AG04450 (cell line): ENCODE measurements around the gene CTH. TPM values are rescaled to one million over a fixed set of nuclear protein-coding genes. Genes with fewer than 3 reads are reported as not detected.
"Not testable (repeated sequence)": the region's sequence is repeated elsewhere in the genome, so short reads cannot be mapped to it uniquely, and the experiment has no call there.

ENCODE experiments used
- CTCF ChIA-PET: fragments of 300-600, 350-600 bp; formaldehyde crosslinking; extraction: SDS; loops from one replicate; lab custom pipeline; 2022; ENCODE audit warnings: antibody characterized with exemption, inconsistent platforms; lab: Charles Lee
- POLR2A ChIA-PET: fragments of 350-600 bp; formaldehyde crosslinking; extraction: SDS; loops from one replicate; lab custom pipeline; 2021; ENCODE audit warnings: antibody characterized with exemption, inconsistent platforms; lab: Yijun Ruan, JAX
- DNase-seq: peaks from one replicate; pipeline ENCODE4 v3.0.0-alpha.2; 2011; ENCODE audit warnings: low read depth, low spot score
- H3K27ac ChIP-seq: one replicate; pipeline ENCODE4 v1.5.1; 2012; ENCODE audit warnings: low read depth, low read length, control low read depth
- H3K27me3 ChIP-seq: one replicate; pipeline ENCODE4 v1.6.0; 2012; ENCODE audit warnings: low read length; ENCODE audit not compliant: control insufficient read depth, insufficient read depth
- H3K4me3 ChIP-seq: 2 replicates; pipeline ENCODE4 v1.5.1; 2011; ENCODE audit warnings: mild to moderate bottlenecking, low read depth, low read length, control low read depth
- H3K9me3 ChIP-seq: 2 replicates; pipeline ENCODE4 v1.5.1; 2012; ENCODE audit warnings: low read length; ENCODE audit not compliant: control insufficient read depth, insufficient read depth
- CTCF ChIP-seq: IDR thresholded peaks from 2 replicates; pipeline ENCODE4 v1.5.1; 2011; ENCODE audit warnings: low read depth, low read length, control low read depth, inconsistent platforms
- polyA plus RNA-seq: library from polyadenylated mRNA; depleted of rRNA; stranded (reverse); fragments of >200 nt; gene quantifications from 2 replicates; pipeline ENCODE4 v1.2.3, GENCODE V29; 2011

Gene CTH
- polyA plus RNA-seq, 1 experiment, result 9.6 TPM

DNA sequence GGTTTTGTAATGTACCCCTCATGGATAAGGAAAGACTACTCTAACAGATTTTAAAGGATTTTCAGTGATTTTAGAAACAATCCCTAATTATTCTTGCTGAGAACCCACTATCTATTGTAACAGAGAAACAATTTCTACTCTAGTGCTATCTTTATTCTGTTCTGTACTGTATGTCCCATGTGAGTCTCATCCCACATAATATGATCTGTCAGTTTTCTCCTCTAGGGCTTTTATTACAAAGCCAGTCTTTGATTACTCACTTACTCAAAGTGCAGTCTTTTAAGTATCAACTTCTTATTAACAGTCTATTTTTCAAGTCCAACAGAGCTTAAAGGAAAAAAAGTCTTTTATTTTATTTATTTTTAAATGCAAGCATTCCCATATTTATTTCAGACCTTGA lies 54.8 kb downstream of the CTH start:
- DNase-seq, result no peak
- ChIA-PET CTCF (no interaction called here), POLR2A (interaction anchor here (0.6 kb wide), 1 partner anchor 112 kb away, joined by 4 read pairs; the partner anchor contains the start of gene ANKRD13C)
- Histone ChIP-seq H3K27ac (no peak overlapping the region), H3K27me3 (no peaks in the 10 kb centered on the region), H3K4me3 (no peak overlapping the region), H3K9me3 (0 out of 2 replicates have a peak, but pooled peaks cover 3% of the 10 kb centered on the region)
- TF ChIP-seq CTCF, result no peak

DNA sequence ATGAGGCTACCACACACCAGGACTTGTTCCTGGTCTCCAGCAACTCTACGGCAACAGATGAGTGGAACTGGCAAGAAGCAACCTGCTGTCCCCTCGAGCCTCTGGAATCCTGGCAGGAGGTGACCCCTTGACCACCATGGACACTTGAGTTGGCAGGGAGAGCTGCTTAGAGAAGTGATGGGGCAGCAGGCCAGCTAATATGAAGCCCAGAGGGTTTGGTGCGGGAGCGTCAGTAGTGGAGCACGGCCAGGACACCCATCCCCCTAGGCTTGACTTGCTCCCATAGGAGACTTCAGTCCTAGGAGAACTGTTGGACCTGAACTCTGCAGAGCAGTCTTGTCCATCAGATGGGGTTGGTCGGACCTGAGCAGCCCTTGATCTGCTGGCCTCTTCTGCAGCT lies 56.5 kb downstream of the CTH start:
- Histone ChIP-seq H3K9me3 (0 out of 2 replicates have a peak, but pooled peaks cover 3% of the 10 kb centered on the region), H3K27me3 (no peaks in the 10 kb centered on the region), H3K4me3 (no peak overlapping the region), H3K27ac (no peak overlapping the region)
- TF ChIP-seq CTCF, result no peak
- POLR2A ChIA-PET, result no interaction called here
- no peak for DNase-seq
- CTCF ChIA-PET, result no interaction called here

- DNase-seq, result no peak
- TF ChIP-seq CTCF, result no peak
- POLR2A ChIA-PET, result no interaction called here
- CTCF ChIA-PET, result no interaction called here
- 0 out of 2 replicates have a peak, but pooled peaks cover 3% of the 10 kb centered on the region for H3K9me3 ChIP-seq
- no peak overlapping the region for H3K27ac ChIP-seq
- H3K27me3 ChIP-seq, result no peaks in the 10 kb centered on the region
- no peak overlapping the region for H3K4me3 ChIP-seq
These were observed 57.1 kb downstream of the CTH start for GRCh38 chr1:70468180-70468579.

DNA sequence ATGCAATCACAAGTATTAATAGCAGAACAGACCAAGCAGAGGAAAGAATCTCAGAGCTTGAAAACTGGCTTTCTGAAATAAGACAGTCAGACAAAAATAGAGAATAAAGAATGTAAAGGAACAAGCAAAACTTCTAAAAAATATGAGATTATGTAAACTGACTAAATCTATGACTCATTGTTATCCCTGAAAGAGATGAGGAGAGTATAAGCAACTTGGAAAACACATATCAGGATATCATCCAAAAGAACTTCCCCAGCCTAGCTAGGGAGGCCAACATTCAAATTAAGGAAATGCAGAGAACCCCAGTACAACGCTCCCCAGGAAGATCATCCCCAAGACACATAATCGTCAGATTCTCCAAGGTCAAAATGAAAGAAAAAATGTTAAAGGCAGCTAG lies 58.1 kb downstream of the CTH start:
- H3K9me3 ChIP-seq, CTCF ChIA-PET, H3K4me3 ChIP-seq, H3K27me3 ChIP-seq, H3K27ac ChIP-seq, POLR2A ChIA-PET, DNase-seq: not testable (repeated sequence)

- no peak for TF ChIP-seq CTCF
- CTCF ChIA-PET, result no interaction called here
These were observed 64.0 kb downstream of the CTH start for GRCh38 chr1:70475023-70475422.

DNA sequence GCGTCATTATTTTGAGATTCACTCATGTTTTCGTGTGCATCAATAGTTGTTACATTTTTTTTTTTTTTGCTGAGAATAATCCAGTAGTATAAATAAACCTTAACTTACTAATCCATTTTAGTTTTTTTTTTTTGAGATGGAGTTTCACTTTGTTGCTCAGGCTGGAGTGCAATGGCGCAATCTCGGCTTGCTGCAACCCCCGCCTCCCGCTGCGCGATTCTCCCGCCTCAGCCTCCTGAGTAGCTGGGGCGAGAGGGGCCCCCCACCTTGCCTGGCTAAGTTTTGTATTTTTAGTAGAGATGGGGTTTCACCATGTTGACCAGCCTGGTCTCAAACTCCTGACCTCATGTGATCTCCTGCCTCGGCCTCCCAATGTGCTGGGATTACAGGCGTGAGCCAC lies 66.0 kb downstream of the CTH start:
- TF ChIP-seq CTCF, result no peak
- Histone ChIP-seq H3K27me3 (no peaks in the 10 kb centered on the region), H3K27ac (no peak overlapping the region), H3K9me3 (no peaks in the 10 kb centered on the region), H3K4me3 (no peak overlapping the region)
- ChIA-PET CTCF (no interaction called here), POLR2A (no interaction called here)
- DNase-seq, result no peak

More at GRCh38 chr1:70475023-70475422, 64.0 kb downstream of the CTH start:
- DNase-seq, result no peak
- POLR2A ChIA-PET, result no interaction called here
- Histone ChIP-seq H3K27ac (no peak overlapping the region), H3K4me3 (no peak overlapping the region), H3K9me3 (no peaks in the 10 kb centered on the region), H3K27me3 (no peaks in the 10 kb centered on the region)

GRCh38 chr1:70477905-70478304 lies 66.8 kb downstream of the CTH start:
- DNase-seq, H3K4me3 ChIP-seq, H3K9me3 ChIP-seq, CTCF ChIA-PET, H3K27me3 ChIP-seq, POLR2A ChIA-PET, H3K27ac ChIP-seq: not testable (repeated sequence)
